Kidney (tissue), 14 donors: ENCODE measurements around the gene CNTN4. TPM values are rescaled to one million over a fixed set of nuclear protein-coding genes. Genes with fewer than 3 reads are reported as not detected.

Source experiments
- DNase-seq, 5 donors: peaks; one replicate each; pipeline ENCODE4 v3.0.0-alpha.2; 2013 to 2020
- FAIRE-seq: peaks from 2 replicates; lab custom pipeline; 2012; peaks lifted over from hg19 to GRCh38; lab: Jason Lieb, UNC
- H3K27ac ChIP-seq, 2 donors: one replicate each; pipeline ENCODE4 v1.7.0; 2013; ENCODE audit warnings: low read depth in 2 of 2, low read length in 2 of 2, inconsistent platforms in 1 of 2
- H3K27me3 ChIP-seq: one replicate; pipeline ENCODE4 v1.7.1; 2013; ENCODE audit warnings: low read length, inconsistent platforms; ENCODE audit not compliant: control insufficient read depth, insufficient read depth
- H3K36me3 ChIP-seq, 3 donors: one replicate each; pipeline versions ENCODE4 v1.7.0 to v1.7.1; 2013; ENCODE audit warnings: low read length in 3 of 3, control low read depth in 1 of 3, inconsistent platforms in 1 of 3; ENCODE audit not compliant: insufficient read depth in 3 of 3, control insufficient read depth in 2 of 3
- H3K4me1 ChIP-seq, 3 donors: one replicate each; pipeline versions ENCODE4 v1.7.0 to v1.7.1; 2013; ENCODE audit warnings: low read length in 3 of 3, inconsistent platforms in 1 of 3, low read depth in 1 of 3; ENCODE audit not compliant: control insufficient read depth in 2 of 3, insufficient read depth in 2 of 3
- H3K4me3 ChIP-seq, 3 donors: one replicate each; pipeline versions ENCODE4 v1.7.0 to v1.8.1; 2013; ENCODE audit warnings: low read length in 3 of 3, control low read depth in 1 of 3, inconsistent platforms in 1 of 3
- H3K9ac ChIP-seq, 3 donors: one replicate each; pipeline versions ENCODE4 v1.7.0 to v1.7.1; 2013; ENCODE audit warnings: low read length in 3 of 3, control low read depth in 1 of 3, inconsistent platforms in 1 of 3
- H3K9me3 ChIP-seq, 3 donors: one replicate each; pipeline versions ENCODE4 v1.7.0 to v1.7.1; 2013; ENCODE audit warnings: low read length in 3 of 3, control low read depth in 1 of 3, inconsistent platforms in 1 of 3; ENCODE audit not compliant: control insufficient read depth in 2 of 3, insufficient read depth in 1 of 3
- intact Hi-C: fragments of 100-400 bp; cut with DNase I; formaldehyde crosslinking; loops from one replicate; pipeline ENCODE4 v1.11.1; 2022
- polyA plus RNA-seq: library from polyadenylated mRNA; stranded (reverse); fragments of 350-450 nt; fragmentation: Illumina TruSeq; extraction: RNeasy Lipid Tissue Mini Kit (QIAGEN cat#74804); gene quantifications from one replicate; pipeline ENCODE4 v1.2.3, GENCODE V29; 2014; ENCODE audit warnings: low read depth, low replicate concordance; ENCODE audit not compliant: insufficient read depth
- total RNA-seq: library from RNA; stranded (reverse); fragmentation: NEBNext Ultra II Directional; extraction: Animal tissue kit (Norgen Biotek cat#: 25700); gene quantifications from one replicate; pipeline ENCODE4 v1.2.1, GENCODE V29; 2021
- TF ChIP-seq, protein P1 (sequence below): IDR thresholded peaks from 3 replicates; pipeline ENCODE4 v1.5.1; 2012; ENCODE audit warnings: mild to moderate bottlenecking, moderate library complexity, borderline replicate concordance; ENCODE audit not compliant: insufficient read depth; ENCODE audit errors: extremely low read depth
- donor health status: control.
- donor health status: control.
- donor health status: control.
- donor health status: control.
- donor health status: control.
- donor health status: DM: yes; HTN: yes; CAD: no.
- donor health status: Normal renal cell carcinoma (clear cell type).

Gene CNTN4
- total and polyA plus RNA-seq, 2 donors from 2014 or later: 2.2 to 13.4 TPM

DNA sequence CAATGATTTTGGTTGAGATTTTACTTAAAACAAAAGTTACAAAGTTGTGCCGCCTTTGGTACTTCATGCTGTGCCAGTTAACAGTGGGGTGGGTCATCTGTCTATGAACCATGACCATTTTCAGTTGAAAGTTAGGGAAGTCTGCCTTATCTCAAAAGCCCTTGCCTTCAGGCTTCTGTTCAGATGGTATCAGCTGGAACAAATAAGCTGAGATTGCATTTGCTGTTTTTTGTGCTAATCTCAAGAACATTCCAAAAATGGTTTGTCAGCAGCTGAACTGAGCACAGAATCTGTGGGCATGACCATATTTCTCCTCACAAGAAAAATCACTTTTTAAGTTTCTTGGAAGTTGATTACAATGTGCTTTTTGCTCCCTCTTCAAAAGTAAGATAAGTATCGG lies 869.2 kb downstream of the CNTN4 start:
- Histone ChIP-seq H3K27me3 (no peaks in the 10 kb centered on the region), H3K9me3 (no peaks in the 10 kb centered on the region), H3K9ac (no peak overlapping the region), H3K4me1 (peaks cover 0 to 2% (median 0%) of the 10 kb centered on the region in 3 donors), H3K27ac (no peak overlapping the region), H3K36me3 (no peaks in the 10 kb centered on the region), H3K4me3 (no peak overlapping the region)
- DNase-seq (peak in 1 of 5 donors; percentile 11), FAIRE-seq (no peak)
- intact Hi-C loops: no loop called here
- TF ChIP-seq, protein P1, sequence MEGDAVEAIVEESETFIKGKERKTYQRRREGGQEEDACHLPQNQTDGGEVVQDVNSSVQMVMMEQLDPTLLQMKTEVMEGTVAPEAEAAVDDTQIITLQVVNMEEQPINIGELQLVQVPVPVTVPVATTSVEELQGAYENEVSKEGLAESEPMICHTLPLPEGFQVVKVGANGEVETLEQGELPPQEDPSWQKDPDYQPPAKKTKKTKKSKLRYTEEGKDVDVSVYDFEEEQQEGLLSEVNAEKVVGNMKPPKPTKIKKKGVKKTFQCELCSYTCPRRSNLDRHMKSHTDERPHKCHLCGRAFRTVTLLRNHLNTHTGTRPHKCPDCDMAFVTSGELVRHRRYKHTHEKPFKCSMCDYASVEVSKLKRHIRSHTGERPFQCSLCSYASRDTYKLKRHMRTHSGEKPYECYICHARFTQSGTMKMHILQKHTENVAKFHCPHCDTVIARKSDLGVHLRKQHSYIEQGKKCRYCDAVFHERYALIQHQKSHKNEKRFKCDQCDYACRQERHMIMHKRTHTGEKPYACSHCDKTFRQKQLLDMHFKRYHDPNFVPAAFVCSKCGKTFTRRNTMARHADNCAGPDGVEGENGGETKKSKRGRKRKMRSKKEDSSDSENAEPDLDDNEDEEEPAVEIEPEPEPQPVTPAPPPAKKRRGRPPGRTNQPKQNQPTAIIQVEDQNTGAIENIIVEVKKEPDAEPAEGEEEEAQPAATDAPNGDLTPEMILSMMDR: no peak

DNA sequence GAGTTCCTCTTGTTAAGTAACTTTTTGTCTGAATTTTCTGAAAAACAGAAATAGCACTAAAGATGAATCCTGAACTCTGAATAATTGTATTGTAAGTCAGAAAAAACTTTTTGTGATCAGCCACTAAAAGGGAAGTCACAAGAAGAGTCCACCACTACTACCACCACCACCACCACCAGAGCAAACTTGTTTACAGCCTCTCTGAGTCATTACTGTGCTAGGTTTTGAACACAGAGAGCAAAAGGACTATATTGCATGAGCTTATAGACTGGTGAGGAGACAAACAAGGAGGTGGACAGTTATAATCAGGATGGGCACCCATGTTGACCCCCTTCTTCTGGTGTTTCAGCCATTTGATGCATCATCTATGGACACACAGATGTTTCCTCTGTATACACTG lies 869.8 kb downstream of the CNTN4 start:
- intact Hi-C loops: no loop called here
- H3K27me3 ChIP-seq: no peaks in the 10 kb centered on the region
- no peaks in the 10 kb centered on the region for H3K9me3 ChIP-seq
- TF ChIP-seq, protein P1: no peak
- no peak overlapping the region for H3K9ac ChIP-seq
- peaks cover 0 to 2% (median 0%) of the 10 kb centered on the region in 3 donors for H3K4me1 ChIP-seq
- DNase-seq: no peak
- H3K27ac ChIP-seq: no peak overlapping the region
- FAIRE-seq: no peak
- H3K4me3 ChIP-seq: no peak overlapping the region
- no peaks in the 10 kb centered on the region for H3K36me3 ChIP-seq

DNA sequence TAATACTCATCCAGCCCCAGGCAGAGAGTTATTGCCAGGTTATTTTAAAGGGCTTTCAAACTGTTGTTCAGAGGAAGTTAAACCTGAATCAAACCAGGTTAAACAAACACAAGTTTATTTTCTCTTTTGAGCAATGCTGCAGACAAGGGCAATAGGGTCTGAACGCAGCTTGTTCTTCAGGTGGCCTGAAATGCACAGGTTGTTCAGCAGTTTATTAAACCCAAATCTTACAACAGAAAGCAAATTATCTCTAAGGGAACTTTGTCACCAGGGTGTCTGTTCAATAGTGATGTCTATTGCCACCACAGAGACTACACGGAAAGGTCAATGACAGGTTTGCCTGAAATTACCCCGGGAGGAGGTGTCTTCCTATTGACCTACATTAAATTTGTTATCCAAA lies 877.5 kb downstream of the CNTN4 start:
- Histone ChIP-seq H3K9me3 (no peaks in the 10 kb centered on the region), H3K4me3 (no peak overlapping the region), H3K27ac (no peak overlapping the region), H3K36me3 (no peaks in the 10 kb centered on the region), H3K4me1 (no peaks in the 10 kb centered on the region), H3K9ac (no peak overlapping the region), H3K27me3 (no peaks in the 10 kb centered on the region)
- DNase-seq (peak in 1 of 5 donors; percentile 15), FAIRE-seq (no peak)
- TF ChIP-seq, protein P1: no peak
- intact Hi-C loops: no loop called here

- H3K4me3 ChIP-seq: no peak overlapping the region
- H3K4me1 ChIP-seq: no peaks in the 10 kb centered on the region
- TF ChIP-seq, protein P1: no peak
- H3K9me3 ChIP-seq: no peaks in the 10 kb centered on the region
- H3K9ac ChIP-seq: no peak overlapping the region
- H3K27me3 ChIP-seq: no peaks in the 10 kb centered on the region
- DNase-seq (no peak), FAIRE-seq (no peak)
- H3K27ac ChIP-seq: no peak overlapping the region
- no peaks in the 10 kb centered on the region for H3K36me3 ChIP-seq
- intact Hi-C loops: no loop called here
Measured at GRCh38 chr3:2976796-2977195, 878.1 kb downstream of the CNTN4 start.
